DMS 273 treated with DMSO at 0.1 percent for 48 hours (cell line): ENCODE results near the gene LMCD1.
"Not testable (repeated sequence)": the region's sequence is repeated elsewhere in the genome, so short reads cannot be mapped to it uniquely, and the experiment has no call there.

Source experiments
- DNase-seq: peaks from one replicate; lab custom pipeline; 2025; lab: John Stamatoyannopoulos, UW

Gene LMCD1

DNA sequence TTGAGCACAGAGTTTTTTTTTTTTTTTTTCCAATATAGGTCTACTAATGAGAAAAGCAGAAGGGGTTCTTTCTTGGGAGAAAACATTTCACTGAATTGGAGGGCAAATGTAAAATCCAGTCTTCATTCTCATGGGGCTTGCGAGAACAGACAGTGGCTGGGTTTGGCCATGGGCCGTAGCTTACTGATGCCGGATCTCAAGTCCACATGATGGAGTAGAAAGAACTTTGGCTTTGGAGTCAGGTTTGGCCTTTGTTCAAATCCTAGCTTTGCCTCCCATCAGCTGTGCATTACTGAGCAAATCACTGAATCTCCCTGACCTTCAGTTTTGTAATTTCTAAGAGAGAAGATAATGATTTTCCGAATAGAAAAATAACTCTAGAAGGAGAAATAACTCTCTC, 59.7 kb downstream of the LMCD1 start:
- no peak for DNase-seq

DNA sequence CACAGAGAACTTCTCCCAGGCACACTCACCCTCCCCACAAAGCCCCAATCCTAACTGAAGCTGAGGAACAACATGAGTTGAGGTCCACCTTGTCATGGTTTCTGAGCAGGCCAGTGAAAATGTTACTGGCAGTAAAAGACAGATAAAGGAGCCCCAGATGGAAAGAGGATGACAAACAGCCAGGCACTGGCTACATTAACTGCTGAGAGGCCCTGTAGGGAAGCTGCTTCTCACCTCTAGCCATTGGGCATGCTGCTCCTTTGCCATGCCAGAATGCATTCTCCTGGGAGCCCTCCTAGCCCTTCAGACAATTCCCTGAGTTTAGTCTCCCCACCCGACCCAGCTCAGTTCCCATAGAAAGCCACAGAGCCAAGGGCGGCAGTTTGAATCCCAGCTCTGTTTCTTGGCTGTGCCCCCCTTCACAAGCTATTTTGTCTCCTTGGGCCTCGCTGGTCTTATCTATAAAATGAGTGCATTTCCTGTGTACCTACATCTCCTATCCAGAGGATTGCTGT, 60.5 kb downstream of the LMCD1 start:
- DNase-seq = no peak

DNA sequence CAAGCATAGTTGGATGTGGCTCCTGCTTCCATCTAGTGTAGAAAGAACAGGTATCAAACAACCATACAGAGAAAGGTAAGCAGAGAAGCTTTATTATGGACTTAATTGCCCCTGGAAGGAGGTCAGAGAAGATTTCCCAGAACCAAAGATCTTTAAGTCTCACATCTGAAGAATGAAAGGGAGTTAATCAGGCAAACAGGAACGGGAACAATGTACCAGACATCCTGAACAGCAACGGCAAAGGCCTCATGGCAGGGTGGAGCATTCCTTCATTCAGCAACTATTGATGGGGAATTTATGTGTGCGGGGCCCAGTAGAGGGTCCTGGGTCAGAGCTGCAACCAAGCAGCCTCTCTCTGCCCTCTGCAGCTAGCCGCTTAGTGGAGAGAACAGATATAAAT, 61.5 kb downstream of the LMCD1 start:
- no peak for DNase-seq

DNA sequence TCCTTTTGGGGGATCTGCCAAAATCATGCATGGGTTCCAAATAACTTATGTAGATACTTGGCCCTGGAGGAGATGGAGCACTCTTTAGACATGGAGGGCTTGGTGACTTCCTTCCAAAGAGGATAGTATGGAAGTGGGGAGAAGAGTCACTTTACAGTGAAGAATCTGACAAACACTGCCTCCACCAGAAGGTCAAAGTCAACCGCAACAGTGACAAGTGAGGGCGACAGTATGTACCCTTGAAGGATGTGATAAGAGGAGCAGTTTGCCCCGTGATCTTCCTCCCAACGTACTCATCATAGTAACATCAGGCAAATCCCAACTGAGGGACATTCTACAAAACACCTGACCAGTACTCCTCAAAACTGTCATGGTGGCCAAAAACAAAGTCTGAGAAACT, 62.0 kb downstream of the LMCD1 start:
- DNase-seq = no peak

DNA sequence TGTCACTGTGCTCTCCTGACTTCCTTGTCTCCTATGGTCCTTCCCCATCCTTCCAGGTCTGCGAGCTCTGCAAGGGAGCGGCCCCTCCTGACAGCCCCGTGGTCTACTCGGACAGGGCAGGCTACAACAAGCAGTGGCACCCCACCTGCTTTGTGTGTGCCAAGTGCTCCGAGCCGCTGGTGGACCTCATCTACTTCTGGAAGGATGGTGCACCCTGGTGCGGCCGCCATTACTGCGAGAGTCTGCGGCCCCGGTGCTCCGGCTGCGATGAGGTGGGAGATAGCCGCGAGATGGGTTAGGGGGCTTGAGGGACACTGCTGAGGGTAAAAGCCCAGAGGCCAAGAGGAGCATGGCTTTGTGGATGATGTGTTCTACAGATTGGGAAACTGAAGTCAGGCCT, 63.8 kb downstream of the LMCD1 start:
- no peak for DNase-seq

DNA sequence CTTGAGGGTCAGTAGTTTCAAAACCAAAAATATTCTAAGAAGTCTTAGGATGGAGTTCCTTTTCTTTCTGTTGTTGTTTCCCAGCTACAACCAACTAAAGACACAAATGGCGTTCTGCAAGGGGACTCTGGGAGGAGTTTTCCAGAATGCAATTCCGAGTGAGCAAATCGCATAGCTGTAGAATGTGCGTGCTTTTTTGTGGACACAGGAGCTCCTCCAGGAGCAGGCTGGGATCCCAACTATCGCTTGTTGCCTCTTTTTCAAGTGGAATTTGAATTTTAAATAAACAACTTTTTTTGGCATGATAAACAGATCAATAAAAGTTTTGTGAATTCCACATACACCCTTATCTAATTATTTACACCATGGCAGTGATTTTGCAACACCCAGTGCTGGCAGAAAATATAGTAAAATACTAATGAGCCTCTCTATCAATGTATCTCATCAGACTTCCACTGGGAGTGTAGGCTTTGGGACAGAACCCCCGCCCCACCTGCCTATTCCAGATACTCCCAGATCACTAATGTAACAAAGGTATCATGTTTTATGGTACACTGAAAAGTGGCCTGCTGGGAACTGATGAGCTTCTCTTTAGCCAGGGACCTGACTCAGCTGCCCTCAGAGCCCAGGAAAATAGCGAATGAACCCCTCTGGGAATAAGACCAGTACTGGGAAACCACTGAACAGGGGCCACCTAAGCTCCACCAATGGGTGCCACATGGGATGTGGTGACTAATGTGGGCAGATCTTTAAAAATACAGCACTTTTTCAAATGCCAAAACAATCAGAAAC, 66.4 kb downstream of the LMCD1 start:
- DNase-seq = no peak

DNA sequence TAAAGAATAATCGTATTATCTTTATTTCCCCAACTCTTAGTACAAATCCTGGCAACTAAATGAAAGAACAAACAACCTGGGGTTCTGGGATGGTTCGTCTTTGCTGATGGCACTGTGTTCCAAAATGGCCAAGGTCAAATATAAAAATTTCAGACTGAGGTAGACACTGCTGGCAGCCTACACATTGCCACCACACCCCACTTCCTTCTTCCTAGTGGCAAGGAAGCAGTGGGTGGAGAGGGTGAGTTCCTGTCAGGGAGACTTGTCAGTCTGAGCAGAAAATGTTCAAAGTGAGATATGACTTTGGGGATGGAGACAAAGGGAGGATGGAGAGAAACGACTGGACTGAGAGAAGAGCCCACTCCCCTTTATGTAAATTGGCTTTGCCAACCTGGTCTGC, 69.6 kb downstream of the LMCD1 start:
- DNase-seq = no peak

DNA sequence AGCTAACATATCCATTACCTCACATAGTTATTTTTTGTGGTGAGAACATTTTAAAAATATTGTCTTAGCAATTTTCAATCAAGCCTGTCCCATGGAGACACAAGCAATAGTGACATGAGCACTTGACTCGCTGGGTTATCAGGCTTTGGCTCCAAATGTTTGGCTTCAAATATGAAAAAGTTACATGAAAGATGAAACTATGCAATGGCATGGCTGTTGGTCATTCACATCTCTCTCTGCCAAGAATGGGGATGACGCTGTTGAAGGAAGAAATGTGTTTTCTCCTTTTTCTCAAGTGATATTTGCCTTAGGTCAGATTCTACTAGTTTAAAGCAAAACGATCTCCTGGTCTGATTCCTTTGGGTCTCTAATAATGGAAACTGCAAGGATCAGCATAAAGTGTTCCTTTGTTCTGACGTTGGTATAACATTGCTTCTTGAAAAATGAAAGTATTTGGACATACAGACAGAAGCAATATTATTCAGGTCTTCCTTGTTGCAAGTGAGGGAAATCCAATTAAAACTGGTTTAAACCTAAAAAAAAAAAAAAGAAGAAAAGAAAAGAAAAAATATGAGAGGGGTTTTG, 71.8 kb downstream of the LMCD1 start:
- no peak for DNase-seq

DNA sequence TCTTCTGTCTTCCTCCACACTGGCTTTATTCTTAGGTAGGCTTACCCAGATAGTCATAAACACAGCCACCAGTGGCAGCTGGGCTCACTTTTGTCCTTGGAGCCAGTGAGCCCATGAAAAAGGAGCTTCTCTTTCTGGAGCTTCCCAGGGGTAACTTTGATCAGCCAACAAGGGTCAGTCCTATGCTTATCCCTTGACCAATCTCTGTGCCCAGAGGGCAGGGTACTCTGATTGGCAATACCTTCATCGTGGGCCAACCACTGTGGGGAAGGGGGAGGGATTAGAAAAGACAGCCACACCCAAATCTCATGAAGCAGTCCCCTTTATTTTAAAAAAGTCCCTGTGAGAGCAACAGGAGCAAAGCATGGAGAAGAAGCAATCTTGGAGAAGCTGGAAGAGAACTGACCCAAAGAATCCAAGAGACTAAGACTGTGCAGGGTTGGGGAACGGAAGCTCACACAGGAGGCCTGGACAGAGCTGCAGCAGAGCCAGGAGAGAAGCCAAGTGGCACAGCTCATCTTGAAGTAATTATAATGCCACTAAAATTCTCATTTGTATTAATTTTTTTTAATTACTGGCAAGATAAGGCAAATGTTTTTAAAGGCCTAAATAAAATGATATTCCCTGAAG, 72.5 kb downstream of the LMCD1 start:
- no peak for DNase-seq

DNA sequence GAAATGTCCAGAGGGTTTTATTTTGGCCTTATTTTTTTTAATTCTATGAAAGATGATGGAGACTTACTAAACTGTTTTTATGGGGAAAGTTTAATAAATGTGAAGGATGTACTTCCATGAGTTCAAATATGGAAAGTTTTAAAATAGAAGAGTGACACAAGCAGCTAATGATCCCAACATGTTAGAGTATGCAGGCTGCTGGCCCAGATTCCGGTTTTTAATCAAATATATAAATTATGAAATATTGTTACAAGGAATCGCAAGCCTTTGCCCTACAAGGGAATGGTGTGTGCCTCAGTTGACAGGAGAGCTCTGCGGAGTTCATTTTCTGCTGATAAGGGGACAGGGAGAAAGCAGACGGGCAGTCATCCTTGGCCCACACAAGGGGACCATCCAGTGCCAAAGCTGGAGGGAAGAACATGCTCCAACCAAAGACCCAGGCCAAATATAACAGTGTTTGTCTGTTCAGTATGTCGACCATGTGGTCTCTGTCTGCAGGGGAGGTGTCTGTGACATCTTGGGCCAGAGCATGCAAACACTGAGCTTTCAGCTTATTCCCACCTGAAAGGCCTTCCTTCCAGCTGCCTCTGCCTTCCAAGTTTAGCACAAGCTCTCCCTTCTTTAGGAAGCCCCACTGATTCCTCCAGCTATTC, 73.2 kb downstream of the LMCD1 start:
- no peak for DNase-seq

DNA sequence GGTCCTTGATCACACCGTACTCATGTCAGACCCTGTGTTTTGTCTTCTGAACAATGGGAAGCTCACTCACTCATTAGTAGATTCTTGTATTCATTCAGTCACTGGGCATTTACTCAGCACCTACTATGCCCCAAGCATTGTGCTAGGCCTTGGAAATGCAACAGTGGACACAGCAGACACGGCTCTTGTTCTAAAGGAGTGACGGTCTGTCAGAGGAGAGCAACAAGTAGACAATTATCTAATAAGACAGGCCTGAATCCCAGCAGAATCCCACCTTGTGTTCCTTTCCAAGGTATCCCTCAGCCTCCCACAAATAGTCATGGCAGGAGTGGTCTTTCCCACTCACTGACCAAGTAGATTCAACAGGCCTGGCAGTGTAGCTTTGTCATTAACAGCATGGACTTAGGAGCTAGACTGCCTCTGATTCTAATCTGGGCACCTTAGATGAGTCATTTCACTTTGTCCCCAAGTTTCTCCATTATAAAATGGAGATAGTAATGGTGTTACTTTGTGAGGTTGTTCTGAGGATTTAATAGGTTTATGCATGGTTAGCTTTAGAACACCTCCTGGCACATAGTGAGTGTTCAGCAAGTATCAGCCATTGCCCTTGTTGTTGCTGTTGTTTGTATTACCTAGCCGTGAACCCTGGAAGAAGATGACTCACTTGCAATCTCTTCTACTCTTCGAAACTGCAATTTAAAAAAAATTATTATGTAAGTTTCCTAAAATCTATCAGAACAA, 73.9 kb downstream of the LMCD1 start:
- DNase-seq = no peak

DNA sequence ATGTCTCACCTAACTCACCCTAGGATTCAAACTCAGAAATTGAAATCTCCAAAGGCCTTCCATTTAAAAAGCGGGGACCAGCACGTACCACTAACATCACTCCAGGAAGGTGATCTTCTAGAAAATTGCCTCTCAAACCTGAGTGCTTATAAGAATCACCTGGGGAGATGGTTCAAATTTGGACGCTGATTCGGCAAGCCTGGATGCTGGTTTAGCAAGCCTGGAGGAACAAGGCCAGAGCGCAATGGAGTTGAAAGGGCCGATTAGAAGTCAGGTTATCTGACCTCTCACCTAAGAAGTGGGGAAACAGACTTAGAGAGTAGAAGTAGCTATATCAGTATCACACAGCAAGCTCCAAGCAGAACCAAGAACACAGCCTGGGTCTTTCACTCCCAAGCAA, 74.8 kb downstream of the LMCD1 start:
- no peak for DNase-seq

DNA sequence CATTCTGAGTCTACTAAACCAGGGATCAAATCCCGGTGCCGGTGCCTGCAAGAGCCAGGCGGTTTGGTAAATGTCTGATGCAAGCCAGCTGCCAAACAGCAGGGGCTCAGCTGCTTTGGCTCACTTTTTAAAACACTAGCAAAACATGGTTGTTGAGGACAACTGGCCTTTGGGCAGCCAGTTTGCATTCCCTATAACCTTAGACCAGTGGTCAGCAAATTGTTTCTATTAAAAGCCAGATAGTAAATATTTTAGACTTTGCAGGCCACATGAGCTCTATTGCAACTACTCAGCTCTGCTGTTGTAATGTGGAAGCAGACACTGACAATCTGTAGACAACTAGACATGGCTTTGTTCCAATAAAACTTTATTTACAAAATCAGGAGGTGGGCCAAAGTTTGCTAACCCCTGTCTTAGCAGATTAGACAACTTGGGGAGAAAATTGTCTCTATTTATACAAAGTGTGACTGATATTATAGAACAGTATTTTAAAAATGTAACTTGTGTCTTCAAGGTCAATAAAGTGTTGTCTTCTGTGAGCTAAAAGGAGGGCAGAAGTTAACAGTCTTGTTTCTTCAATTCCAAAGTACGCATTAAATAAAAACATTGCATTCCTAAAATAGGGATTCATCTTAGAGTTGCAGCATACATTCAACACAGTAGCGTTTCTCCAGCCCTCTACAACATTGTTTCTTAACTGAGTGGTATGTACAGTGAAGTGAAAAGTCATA, 75.4 kb downstream of the LMCD1 start:
- no peak for DNase-seq

DNA sequence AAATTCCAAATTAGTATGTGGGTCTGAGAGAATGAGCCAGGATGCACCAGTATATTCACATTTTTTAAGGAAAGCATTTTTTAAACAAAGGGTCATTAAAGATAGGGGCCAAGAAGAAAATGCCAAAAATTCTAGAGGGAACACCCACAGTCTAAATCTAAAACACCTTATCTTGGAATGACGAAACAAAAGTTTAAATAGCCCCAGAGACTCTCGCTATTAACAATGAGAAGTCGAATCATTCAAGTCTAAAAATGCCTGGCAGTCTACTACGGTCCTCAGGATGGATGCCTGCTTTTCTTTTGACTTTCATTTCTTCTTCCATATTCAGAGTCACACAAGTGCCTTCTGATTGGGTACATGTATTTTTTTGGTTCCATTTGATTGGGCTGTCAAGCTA, 76.7 kb downstream of the LMCD1 start:
- DNase-seq = no peak

DNA sequence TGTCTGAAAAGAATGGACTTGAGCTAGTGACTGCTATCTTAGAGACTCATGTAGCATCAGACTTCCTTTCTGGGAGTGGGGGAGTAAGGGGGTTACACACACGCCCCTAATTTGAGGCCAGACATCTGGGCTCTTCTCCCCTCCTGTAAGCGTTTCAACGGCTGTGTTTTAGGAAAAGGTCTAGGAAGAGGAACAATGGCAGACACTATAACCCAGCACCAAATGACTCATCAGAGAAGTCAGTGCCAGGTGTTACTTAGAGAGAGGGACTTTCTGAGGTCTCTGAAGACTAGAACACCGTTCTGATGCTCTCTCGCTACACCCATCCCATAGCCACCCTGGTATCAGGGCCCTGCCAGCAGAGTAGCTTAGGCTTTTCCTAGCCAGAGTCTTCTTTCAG, 77.5 kb downstream of the LMCD1 start:
- DNase-seq = no peak

DNA sequence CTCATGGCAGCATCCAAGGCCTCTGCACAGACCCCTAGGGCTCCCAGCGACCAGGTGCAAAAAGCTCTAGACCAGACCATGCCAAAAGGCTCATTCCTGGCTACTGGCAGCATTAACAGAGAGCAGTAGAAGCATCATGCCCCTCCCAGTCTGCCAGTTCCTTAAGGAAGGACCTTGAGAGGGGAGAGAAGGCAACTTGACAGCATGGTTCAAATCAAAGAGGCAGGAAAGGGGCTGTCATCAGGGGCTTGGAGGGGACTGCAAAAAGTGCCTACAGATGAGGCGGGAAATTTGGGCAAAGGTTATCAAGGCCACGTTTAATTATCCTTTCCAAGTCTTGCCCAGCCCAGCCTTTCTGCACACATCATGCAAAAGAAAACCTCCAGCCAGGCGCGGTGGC, 78.3 kb downstream of the LMCD1 start:
- no peak for DNase-seq

DNA sequence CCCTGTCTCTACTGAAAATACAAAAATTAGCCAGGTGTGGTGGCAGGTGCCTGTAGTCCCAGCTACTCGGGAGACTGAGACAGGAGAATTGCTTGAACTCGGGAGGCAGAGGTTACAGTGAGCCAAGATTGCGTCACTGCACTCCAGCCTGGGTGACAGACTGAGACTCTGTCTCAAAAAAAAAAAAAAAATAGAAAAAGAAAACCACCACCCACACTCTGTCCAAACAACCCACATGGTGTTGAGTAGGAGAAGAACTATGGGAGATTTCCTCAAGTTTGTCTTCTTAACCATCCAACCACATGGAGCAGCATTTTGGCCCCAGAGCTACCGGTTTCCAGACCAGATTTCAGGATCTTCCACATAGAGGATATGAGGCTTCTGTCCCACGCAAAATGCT, 78.8 kb downstream of the LMCD1 start:
- not testable (repeated sequence) for DNase-seq

DNA sequence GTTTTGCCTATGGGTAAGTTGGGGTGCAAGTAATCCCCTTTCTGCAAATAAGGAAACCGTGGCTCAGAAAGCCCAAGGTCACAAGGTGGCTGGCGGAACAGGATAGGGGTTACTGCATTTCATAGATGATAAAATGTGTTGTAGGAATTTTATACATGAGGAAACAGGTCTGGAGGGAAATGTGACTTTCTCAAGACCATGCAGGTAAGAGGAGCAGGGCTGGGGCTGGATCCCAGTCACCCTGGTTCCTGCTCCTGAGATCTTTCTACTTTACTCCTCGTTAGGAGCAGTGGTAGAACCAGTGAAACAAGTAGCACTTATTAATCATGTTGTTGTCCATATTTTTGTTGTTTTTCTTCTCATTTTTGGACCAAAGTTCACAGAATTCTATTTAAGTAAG, 79.8 kb downstream of the LMCD1 start:
- no peak for DNase-seq

DNA sequence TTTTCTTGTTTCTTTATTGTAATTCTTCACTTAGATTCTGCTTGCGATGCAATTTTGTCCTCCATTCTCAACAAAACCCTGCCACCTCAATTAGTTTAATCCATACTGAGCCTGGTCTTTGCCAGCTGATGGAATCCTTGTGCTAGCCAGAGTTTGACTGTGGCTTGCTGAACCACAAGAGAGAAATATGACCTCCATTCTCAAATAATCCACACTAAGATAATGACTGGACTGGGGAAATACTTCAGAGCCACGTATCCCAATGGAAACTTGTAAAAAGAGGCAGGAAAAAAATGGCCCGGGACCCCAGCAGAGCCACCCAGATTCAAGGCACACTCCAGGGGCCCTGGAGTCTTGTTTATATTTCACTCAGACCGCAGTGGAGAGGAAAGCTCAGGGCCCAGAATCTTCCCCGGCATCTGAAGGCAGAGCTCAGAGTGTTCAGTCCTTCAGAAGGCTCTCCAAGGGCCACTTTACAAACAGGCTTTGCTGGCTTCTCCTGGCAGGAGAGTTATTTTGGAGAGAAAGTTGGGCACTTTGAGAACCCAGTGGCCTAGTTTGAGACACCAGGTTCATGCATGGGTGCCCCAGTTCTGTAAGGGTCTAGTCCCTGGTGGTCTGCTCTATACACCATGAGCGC, 80.3 kb downstream of the LMCD1 start:
- DNase-seq = no peak

DNA sequence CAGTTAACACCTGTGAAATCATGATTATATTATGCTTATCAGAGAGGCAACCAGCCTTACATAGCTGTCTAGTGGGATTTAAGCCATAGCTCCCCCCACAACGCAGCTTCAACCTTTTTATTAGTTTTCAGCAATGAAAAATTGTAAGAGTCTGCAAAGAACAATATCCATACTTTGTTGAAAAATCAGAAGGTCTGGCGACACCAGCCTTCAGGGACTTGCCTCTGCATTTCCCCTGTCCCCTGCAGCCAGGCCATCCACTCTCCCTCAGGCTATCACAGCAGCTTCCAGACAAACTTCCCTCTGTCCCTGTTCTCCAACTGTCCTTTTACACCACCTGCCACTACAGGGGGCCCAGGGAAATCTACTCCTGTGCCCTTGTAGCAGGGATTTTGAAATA, 83.0 kb downstream of the LMCD1 start:
- DNase-seq = no peak
